K562 (cell line): ENCODE results near the gene NTN1. TPM values are rescaled to one million over a fixed set of nuclear protein-coding genes. Genes with fewer than 3 reads are reported as not detected.

Experiments
- ATAC-seq: fragments of 200-7000 bp; cut with Tn5 transposase; 3 replicates; pipeline ENCODE4 v1.9.1; 2020; ENCODE audit warnings: moderate library complexity
- BruUV-seq: library from RNA; stranded (reverse); fragments of 400-500 nt; replicated peaks from 2 replicates; lab custom pipeline; 2021; lab: Mats Ljungman, UMichigan
- CTCF ChIA-PET: fragments of 300-600 bp; formaldehyde crosslinking; extraction: SDS; loops from one replicate; lab custom pipeline; 2021; ENCODE audit warnings: low intra/inter-chr PET ratio; lab: Yijun Ruan, JAX
- POLR2A ChIA-PET: fragments of 300-600, 350-650 bp; sonication (Branson Sonifier 250); formaldehyde crosslinking; extraction: SDS; loops from one replicate; lab custom pipeline; 2021; ENCODE audit warnings: antibody characterized with exemption, inconsistent platforms; lab: Yijun Ruan, JAX
- DNase-seq, 4 experiments: peaks; one replicate each; pipeline versions ENCODE4 v3.0.0 to v3.0.0-alpha.2; 2011 to 2018; ENCODE audit warnings: low spot score in 3 of 4, mixed read lengths in 3 of 4; ENCODE audit errors: extremely low read depth in 1 of 4
- FAIRE-seq: peaks from 2 replicates; lab custom pipeline; 2011; peaks lifted over from hg19 to GRCh38; lab: Jason Lieb, UNC
- H2AFZ ChIP-seq: 2 replicates; pipeline ENCODE4 v1.6.0; 2011; ENCODE audit warnings: low read depth, low read length, control low read depth, inconsistent platforms
- H3K27ac ChIP-seq: fragments of 200-600 bp; 3 replicates; pipeline ENCODE4 v1.8.0; 2011; ENCODE audit warnings: low read depth, mild to moderate bottlenecking, control low read depth, inconsistent platforms, low read length, moderate library complexity, mixed read lengths; ENCODE audit errors: extremely low read depth
- H3K27me3 ChIP-seq, 2 experiments: fragments of 300-600 bp in 1 of 2; 2 replicates in 1 of 2; 3 replicates in 1 of 2; pipeline versions ENCODE4 v1.6.0 to v1.8.0; 2011; ENCODE audit warnings: inconsistent platforms in 2 of 2, low read length in 2 of 2, mild to moderate bottlenecking in 1 of 2, mixed read lengths in 1 of 2, moderate library complexity in 1 of 2; ENCODE audit not compliant: control insufficient read depth in 2 of 2, insufficient read depth in 2 of 2
- H3K36me3 ChIP-seq: fragments of 300-600 bp; 3 replicates; pipeline ENCODE4 v1.8.0; 2011; ENCODE audit warnings: mild to moderate bottlenecking, low read length, inconsistent platforms; ENCODE audit not compliant: control insufficient read depth, insufficient read depth
- H3K4me1 ChIP-seq, 2 experiments: fragments of 200-600 bp in 1 of 2; replicated peaks in 1 of 2; 2 replicates in 1 of 2; 3 replicates in 1 of 2; pipeline versions ENCODE4 v1.5.1 to v1.8.0; 2011; ENCODE audit warnings: inconsistent platforms in 2 of 2, low read length in 2 of 2, mild to moderate bottlenecking in 1 of 2, mixed read lengths in 1 of 2, moderate library complexity in 1 of 2; ENCODE audit not compliant: control insufficient read depth in 2 of 2, insufficient read depth in 2 of 2
- H3K4me2 ChIP-seq: 2 replicates; pipeline ENCODE4 v1.6.1; 2011; ENCODE audit warnings: low read length, control low read depth, inconsistent platforms, mixed read lengths; ENCODE audit not compliant: insufficient read depth
- H3K4me3 ChIP-seq: fragments of 200-600 bp; sonication (generic), shearing (Covaris generic); 2 replicates; pipeline ENCODE4 v1.5.1; 2016; ENCODE audit warnings: control low read depth, inconsistent platforms
- H3K79me2 ChIP-seq: fragments of 200-600 bp; 3 replicates; pipeline ENCODE4 v1.8.0; 2011; ENCODE audit warnings: low read length, inconsistent platforms; ENCODE audit not compliant: control insufficient read depth, insufficient read depth
- H3K9ac ChIP-seq, 2 experiments: 2 replicates each; pipeline versions ENCODE4 v1.6.0 to v1.6.1; 2011; ENCODE audit warnings: low read depth in 2 of 2, low read length in 2 of 2, control low read depth in 1 of 2, inconsistent platforms in 1 of 2, mild to moderate bottlenecking in 1 of 2, mixed read lengths in 1 of 2; ENCODE audit not compliant: insufficient read depth in 1 of 2
- H3K9me1 ChIP-seq: one replicate; pipeline ENCODE4 v1.6.0; 2011; ENCODE audit warnings: inconsistent platforms, mild to moderate bottlenecking, low read length, moderate library complexity; ENCODE audit not compliant: control insufficient read depth, insufficient read depth
- H3K9me3 ChIP-seq: replicated peaks from 2 replicates; pipeline ENCODE4 v1.5.1; 2011; ENCODE audit warnings: low read depth, low read length, inconsistent platforms; ENCODE audit not compliant: control insufficient read depth, insufficient read depth
- H4K20me1 ChIP-seq: replicated peaks from 2 replicates; pipeline ENCODE4 v1.6.1; 2011; ENCODE audit warnings: low read length, inconsistent platforms, mixed read lengths; ENCODE audit not compliant: control insufficient read depth, insufficient read depth
- CGGBP1 ChIP-seq: fragments of 250-450 bp; sonication (Bioruptor Pico); IDR thresholded peaks from 2 replicates; pipeline ENCODE4 v1.9.0; 2021; ENCODE audit warnings: mild to moderate bottlenecking
- CREB5 ChIP-seq: fragments of 250-450 bp; sonication (Bioruptor Pico); IDR thresholded peaks from 2 replicates; pipeline ENCODE4 v1.5.0; 2020; ENCODE audit warnings: mild to moderate bottlenecking
- ETV1 ChIP-seq: fragments of 450-650 bp; conservative IDR thresholded peaks from 2 replicates; pipeline ENCODE4 v1.6.1; 2016; ENCODE audit warnings: missing genetic modification characterization, control low read depth, low read depth, missing compliant biosample characterization
- MXI1 ChIP-seq: IDR thresholded peaks from 2 replicates; pipeline ENCODE4 v1.6.1; 2011; ENCODE audit warnings: low read depth, mild to moderate bottlenecking, improper control_type of control experiment, low read length
- PHF21A ChIP-seq: fragments of 450-650 bp; IDR thresholded peaks from 2 replicates; pipeline ENCODE4 v1.6.1; 2017; ENCODE audit warnings: low read depth, borderline replicate concordance
- SMARCE1 ChIP-seq: fragments of 450-650 bp; IDR thresholded peaks from 2 replicates; pipeline ENCODE4 v1.7.1; 2016; ENCODE audit warnings: mild to moderate bottlenecking
- ZBTB9 ChIP-seq: fragments of 450-650 bp; formaldehyde crosslinking; IDR thresholded peaks from 2 replicates; pipeline ENCODE4 v1.4.0; 2020; ENCODE audit warnings: mild to moderate bottlenecking, moderate library complexity
- ZFP30 ChIP-seq: fragments of 250-450 bp; sonication (Bioruptor Pico); IDR thresholded peaks from 2 replicates; pipeline ENCODE4 v1.8.0; 2022; ENCODE audit warnings: moderate library complexity, mild to moderate bottlenecking, inconsistent platforms, borderline replicate concordance
- WGBS: fragments of 100-300 bp; shearing (Covaris generic); methylation state at CpG from one replicate; pipeline ENCODE4 v1.1.6; 2016; ENCODE audit warnings: low coverage, mixed read lengths; ENCODE audit not compliant: insufficient coverage; ENCODE audit errors: missing lambda C conversion rate; 5-methylcytosine and 5-hydroxymethylcytosine counted together
- in situ Hi-C: fragments of 300-500 bp; cut with MboI; formaldehyde crosslinking; loops from 4 replicates; pipeline ENCODE4 v1.15.0; 2018; ENCODE audit warnings: inconsistent platforms, mixed read lengths
- intact Hi-C: fragments of 100-400 bp; cut with micrococcal nuclease; formaldehyde crosslinking; loops from 2 replicates; pipeline ENCODE4 v1.14.2; 2022
- polyA plus RNA-seq, 8 experiments: library from polyadenylated mRNA; depleted of rRNA in 4 of 8; stranded (reverse) in 5 of 8; unstranded in 3 of 8; fragments of >200 nt; fragmentation: Nextera tagmentation in 2 of 8; fragmentation: Illumina TruSeq in 1 of 8; extraction: Ambion mirVana in 2 of 8; extraction: Trizol in 1 of 8; gene quantifications; 2 replicates each; pipeline versions ENCODE4 v1.2.1 to v1.2.3, GENCODE V29; 2011 to 2014; ENCODE audit warnings: inconsistent platforms in 1 of 8, missing spikeins in 1 of 8
- total RNA-seq, 7 experiments: library from RNA; depleted of rRNA in 6 of 7; stranded (reverse); fragments of >200 nt in 6 of 7; fragmentation: Illumina TruSeq in 2 of 7; extraction: Trizol in 2 of 7; gene quantifications; 2 replicates each; pipeline versions ENCODE4 v1.2.1 to v1.2.3, GENCODE V29; 2011 to 2021; ENCODE audit warnings: low replicate concordance in 1 of 7
- TF ChIP-seq, protein P1 (sequence below): IDR thresholded peaks from 2 replicates; pipeline ENCODE4 v1.6.1; 2016; ENCODE audit warnings: missing genetic modification characterization, missing compliant biosample characterization
- TF ChIP-seq, protein P2 (sequence below), 2 experiments: fragments of 450-650 bp in 1 of 2; IDR thresholded peaks; 2 replicates each; pipeline ENCODE4 v1.6.1; 2011 to 2017; ENCODE audit warnings: low read depth in 2 of 2, antibody characterized with exemption in 1 of 2, borderline replicate concordance in 1 of 2, low read length in 1 of 2, mild to moderate bottlenecking in 1 of 2, mixed read lengths in 1 of 2; ENCODE audit not compliant: control insufficient read depth in 1 of 2

The NTN1 gene
- total and polyA plus RNA-seq, 9 of the 15 experiments (the other 6 are each of a cell fraction or from before 2014, with no cell fraction given) = 0.02 TPM; not detected in 8

GRCh38 chr17:9177212-9177611 is 155.9 kb downstream of the NTN1 start (continued):
- TF ChIP-seq ZBTB9 (CRISPR knock-in tag) = no peak
- TF ChIP-seq MXI1 = no peak
- TF ChIP-seq, protein P1, sequence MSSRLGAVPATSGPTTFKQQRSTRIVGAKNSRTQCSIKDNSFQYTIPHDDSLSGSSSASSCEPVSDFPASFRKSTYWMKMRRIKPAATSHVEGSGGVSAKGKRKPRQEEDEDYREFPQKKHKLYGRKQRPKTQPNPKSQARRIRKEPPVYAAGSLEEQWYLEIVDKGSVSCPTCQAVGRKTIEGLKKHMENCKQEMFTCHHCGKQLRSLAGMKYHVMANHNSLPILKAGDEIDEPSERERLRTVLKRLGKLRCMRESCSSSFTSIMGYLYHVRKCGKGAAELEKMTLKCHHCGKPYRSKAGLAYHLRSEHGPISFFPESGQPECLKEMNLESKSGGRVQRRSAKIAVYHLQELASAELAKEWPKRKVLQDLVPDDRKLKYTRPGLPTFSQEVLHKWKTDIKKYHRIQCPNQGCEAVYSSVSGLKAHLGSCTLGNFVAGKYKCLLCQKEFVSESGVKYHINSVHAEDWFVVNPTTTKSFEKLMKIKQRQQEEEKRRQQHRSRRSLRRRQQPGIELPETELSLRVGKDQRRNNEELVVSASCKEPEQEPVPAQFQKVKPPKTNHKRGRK (tag) = no peak
- no peak for TF ChIP-seq ETV1 (tag)
- TF ChIP-seq CGGBP1 = no peak
- TF ChIP-seq, all 486 proteins: peak for 0

- Histone ChIP-seq H3K36me3 (no peaks in the 10 kb centered on the region), H2AFZ (no peak overlapping the region), H3K9me3 (no peaks in the 10 kb centered on the region), H3K9ac (no peak overlapping the region), H3K4me1 (no peaks in the 10 kb centered on the region), H3K4me3 (no peak overlapping the region), H4K20me1 (no peaks in the 10 kb centered on the region), H3K4me2 (no peak overlapping the region), H3K79me2 (no peaks in the 10 kb centered on the region), H3K27me3 (peaks cover 2 to 46% of the 10 kb centered on the region in 2 experiments; a peak in 3 of 5 replicates), H3K9me1 (no peaks in the 10 kb centered on the region), H3K27ac (no peak overlapping the region)
- intact Hi-C loops (no loop called here), in situ Hi-C loops (no loop called here)
- ATAC-seq (no peak), FAIRE-seq (no peak), DNase-seq (no peak)
- BruUV-seq = no TSS peak
- WGBS = 1% methylated on average over 9 of the region's 9 CpGs
- CTCF ChIA-PET = no interaction called here
- POLR2A ChIA-PET = no interaction called here
- TF ChIP-seq CREB5 (CRISPR knock-in tag) (no peak), PHF21A (no peak), ZFP30 (CRISPR knock-in tag) (no peak), SMARCE1 (no peak)
- TF ChIP-seq, protein P2, sequence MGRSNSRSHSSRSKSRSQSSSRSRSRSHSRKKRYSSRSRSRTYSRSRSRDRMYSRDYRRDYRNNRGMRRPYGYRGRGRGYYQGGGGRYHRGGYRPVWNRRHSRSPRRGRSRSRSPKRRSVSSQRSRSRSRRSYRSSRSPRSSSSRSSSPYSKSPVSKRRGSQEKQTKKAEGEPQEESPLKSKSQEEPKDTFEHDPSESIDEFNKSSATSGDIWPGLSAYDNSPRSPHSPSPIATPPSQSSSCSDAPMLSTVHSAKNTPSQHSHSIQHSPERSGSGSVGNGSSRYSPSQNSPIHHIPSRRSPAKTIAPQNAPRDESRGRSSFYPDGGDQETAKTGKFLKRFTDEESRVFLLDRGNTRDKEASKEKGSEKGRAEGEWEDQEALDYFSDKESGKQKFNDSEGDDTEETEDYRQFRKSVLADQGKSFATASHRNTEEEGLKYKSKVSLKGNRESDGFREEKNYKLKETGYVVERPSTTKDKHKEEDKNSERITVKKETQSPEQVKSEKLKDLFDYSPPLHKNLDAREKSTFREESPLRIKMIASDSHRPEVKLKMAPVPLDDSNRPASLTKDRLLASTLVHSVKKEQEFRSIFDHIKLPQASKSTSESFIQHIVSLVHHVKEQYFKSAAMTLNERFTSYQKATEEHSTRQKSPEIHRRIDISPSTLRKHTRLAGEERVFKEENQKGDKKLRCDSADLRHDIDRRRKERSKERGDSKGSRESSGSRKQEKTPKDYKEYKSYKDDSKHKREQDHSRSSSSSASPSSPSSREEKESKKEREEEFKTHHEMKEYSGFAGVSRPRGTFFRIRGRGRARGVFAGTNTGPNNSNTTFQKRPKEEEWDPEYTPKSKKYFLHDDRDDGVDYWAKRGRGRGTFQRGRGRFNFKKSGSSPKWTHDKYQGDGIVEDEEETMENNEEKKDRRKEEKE (IDR thresholded peaks at IDR 0.05; ENCODE audit: borderline replicate concordance in 1 of 2, control insufficient read depth in 1 of 2, low read depth in 2 of 2, low read length in 1 of 2) = no peak
These were observed 157.0 kb downstream of the NTN1 start for GRCh38 chr17:9178319-9178718.
